GM19043 (cell line): Measurements from ENCODE around the gene CABP4.
"Not testable (repeated sequence)": the region's sequence is repeated elsewhere in the genome, so short reads cannot be mapped to it uniquely, and the experiment has no call there.

Experiments
- ATAC-seq: cut with Tn5 transposase; IDR thresholded peaks from one replicate; pipeline ENCODE4 v1.9.1; 2021; ENCODE audit warnings: low read depth; ENCODE audit not compliant: unreplicated experiment

CABP4 gene

GRCh38 chr11:67450796-67451657 is 4.1 kb upstream of the CABP4 start:
- ATAC-seq, result no peak

DNA sequence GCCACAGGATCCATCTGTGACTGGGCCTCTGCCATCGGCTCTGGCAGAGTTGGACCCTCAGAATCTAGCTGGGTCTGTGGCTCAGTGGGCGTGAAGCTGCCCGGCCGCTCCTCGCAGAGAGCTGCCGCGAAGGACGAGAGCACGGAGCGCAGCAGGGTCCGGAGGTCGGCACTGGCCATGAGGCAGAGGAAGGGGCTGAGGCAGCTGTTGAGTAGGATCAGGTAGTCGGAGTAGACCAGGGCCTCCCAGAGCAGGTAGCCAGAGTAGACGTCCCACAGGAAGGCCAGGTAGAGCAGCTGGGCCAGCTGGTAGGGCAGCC is 3.5 kb upstream of the CABP4 start:
- no peak for ATAC-seq

DNA sequence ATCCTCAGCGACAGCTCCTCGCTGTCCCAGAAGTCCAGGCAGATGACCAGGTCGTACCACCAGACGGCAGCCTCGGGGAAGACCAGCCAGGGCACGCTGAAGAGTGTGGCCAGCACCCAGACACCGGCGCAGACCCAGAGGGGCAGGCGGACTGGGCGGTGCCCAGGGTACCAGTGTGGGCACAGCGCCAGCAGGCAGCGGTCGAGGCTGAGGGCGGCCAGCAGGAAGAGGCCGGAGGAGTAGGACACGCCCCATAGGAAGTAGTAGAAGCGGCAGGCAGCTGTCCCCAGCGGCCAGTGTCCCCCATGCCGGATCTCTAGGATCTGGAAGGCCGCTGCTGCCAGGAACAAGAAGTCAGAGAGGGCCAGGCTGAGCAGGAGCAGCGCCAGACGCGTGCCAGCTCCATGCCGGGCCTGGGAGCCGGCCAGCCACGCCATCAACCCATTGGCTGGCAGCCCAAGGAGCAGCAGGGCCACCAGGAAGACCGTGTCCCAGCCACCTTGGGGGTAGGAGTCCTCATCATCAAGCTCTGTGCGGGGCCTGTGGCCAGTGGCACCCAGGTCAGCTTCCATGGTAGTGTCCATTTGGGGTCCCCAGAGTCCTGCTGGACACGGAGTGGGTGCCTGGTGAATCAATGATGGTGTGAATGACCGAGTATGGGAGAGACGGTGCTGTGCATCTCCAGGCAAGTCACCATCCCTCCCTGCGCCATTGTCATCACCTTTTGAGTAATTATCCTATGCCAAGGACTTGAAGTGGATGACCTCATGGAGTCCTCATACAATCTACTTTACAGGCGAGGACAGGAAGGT is 2.8 kb upstream of the CABP4 start, which contains the start of gene GPR152:
GPR152 (minus strand) TSS at position 589 of the 812 bp plus-strand sequence; CDS start at position 584, 5 bp downstream.
- ATAC-seq, result no peak

GRCh38 chr11:67453816-67454732 is 1.1 kb upstream of the CABP4 start:
- ATAC-seq, result no peak

DNA sequence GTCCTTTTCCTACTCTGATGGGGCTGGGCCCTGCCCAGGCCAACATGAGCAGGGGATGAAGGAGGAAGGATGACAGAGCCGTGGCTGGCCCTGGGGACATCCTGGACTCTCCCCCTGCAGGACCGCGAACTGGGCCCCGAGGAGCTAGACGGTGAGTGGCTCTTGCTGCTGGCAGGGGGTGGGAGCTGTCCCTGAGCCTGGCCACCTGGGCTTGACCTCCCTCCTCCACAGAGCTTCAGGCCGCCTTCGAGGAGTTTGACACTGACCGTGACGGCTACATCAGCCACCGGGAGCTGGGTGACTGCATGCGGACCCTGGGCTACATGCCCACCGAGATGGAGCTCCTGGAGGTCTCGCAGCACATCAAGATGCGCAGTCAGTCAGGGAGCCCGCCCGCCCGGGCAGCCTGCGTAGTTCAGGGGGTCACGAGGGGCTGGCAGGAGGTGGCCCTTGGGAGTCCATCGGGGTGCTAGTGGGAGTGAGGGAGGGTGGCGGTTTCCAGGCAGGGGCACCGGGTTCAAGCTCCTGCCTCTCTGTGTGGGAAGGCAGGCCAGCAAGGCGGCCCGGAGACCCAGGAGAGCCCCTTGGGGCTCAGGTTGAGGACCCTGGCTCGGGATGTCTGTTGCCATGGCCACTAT is 1.0 kb downstream of the CABP4 start:
- ATAC-seq, result no peak

DNA sequence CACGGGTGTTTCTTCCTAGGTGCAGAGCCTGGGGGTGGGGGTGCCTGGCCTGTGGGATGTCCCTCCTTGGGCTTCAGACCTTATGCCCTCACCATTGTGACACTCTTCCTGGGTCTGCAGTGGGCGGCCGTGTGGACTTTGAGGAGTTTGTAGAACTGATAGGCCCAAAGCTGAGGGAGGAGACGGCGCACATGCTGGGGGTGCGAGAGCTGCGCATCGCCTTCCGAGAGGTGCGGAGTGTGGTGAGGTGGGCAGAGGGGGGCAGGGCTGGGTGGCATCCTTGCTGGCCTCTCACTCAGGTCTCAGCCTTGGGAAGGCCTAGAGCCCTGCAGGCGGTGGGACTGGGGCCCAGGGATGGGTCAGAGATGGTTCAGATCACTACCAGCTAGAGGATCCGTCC is 2.3 kb downstream of the CABP4 start:
- ATAC-seq, result no peak

DNA sequence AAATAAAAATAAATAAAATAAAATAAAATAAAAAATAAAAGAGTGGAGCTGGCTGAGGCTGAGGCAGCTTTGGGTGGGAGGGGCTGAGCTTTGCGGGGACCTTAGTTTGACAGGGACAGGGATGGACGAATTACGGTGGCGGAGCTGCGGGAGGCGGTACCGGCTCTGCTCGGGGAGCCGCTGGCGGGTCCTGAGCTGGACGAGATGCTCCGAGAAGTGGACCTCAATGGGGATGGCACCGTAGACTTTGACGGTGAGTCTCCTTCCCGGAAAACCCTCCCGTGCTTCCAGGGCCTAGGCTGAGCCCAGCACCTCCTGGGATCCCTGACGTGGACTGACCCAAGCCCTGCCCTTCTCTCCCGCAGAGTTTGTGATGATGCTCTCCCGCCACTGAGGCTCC is 3.1 kb downstream of the CABP4 start:
- no peak for ATAC-seq

DNA sequence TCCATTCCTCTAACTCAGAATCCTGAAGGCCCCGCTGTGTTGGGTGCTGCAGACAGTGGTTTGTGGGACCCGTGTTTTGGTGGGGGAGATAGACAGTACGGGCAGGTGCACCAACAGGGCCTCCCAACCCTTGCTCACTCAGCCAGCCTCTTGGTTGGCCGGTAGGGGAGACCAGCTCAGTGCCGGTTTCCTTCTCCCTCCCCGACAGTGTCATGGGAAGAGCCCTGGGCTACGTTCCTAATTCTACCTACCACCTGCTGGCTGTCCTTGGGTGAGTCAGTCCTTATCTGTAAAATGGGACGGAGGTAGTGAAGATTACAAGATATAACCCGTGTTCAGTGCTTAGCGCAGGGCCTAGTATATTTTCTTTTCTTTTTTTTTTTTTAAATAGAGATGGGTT is 8.0 kb downstream of the CABP4 start:
- no peak for ATAC-seq

GRCh38 chr11:67463680-67464410 is 8.7 kb downstream of the CABP4 start:
- no peak for ATAC-seq

DNA sequence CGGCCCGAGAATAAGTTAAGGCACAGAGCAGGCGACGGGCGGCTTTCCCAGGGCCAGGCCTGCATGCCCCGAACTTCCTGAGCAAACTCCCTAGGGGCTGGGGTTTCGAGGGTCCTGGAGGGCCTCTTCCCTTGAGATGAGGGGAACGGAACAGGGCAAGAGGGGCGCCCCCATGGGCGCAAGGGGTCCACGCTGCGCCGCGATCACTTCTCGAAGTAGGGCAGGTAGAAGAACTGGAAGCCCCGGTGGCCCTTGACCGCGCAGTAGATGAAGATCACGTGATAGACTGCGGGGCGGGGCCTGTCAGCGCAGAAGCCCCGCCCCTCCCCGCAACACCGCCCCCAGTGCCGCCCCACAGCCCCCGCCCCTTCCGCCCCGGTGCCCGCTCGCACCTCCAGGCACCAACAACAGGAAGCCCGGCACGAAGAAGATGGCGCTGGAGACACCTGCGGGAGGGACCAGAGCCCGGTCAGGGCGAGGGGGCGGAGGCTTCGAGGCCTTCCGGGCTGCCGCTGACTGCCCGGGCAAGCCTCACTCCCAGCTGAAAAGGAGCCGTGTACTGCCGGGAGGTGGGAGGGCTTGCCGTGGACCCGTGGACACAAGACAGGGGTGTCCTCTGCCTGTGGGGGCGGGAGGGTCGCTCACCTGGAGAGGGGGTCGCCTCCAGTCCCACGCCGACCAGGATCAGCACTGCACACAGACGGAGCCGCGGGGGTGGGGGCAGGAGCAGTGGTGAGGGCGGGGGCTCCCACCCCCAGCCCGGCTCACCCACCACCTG is 9.4 kb downstream of the CABP4 start:
- no peak for ATAC-seq

- no peak for ATAC-seq
Observed at GRCh38 chr11:67465189-67465510, 10.0 kb downstream of the CABP4 start.

GRCh38 chr11:67465530-67465929 is 10.4 kb downstream of the CABP4 start:
- ATAC-seq, result not testable (repeated sequence)

- no peak for ATAC-seq
Observed at GRCh38 chr11:67466367-67466766, 11.2 kb downstream of the CABP4 start.

DNA sequence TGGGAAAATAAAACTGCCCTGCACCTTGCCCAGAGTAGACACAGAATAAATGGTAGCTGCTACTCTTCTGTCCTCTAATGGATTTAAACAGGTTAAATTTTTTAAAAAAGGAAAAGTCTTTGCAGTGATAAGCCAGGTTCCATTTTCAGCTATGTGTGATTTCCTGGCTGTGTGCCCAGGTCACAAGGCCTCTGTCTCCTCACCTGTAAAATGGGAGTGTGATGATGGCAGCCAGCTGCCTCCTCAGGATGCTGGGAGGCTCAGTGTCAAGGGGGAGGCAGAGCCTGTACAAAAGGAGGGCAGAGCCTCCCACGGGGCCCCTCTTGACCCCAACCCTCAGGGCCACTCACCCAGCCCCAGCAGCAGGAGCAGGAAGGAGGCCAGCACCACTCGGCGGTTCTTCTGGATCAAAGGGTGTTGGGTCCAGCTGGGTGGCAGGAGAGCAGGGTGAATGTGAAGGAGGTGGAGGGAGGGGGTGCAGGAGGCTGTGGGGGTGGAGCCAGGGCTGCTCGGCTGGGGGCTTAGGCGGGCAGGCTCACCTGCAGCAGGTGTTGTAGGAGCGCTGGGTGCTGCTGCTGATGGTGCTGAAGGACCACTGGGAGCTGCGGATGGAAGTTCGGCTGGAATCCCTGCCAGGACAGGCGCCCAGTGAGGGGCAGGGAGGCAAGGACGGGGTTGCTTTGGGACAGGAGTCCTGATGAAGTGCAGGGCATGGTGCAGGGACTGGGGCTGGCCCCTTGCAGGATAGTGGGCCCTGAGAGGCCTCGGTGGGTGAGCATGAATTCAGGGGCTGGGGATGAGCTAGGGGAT is 12.0 kb downstream of the CABP4 start:
- no peak for ATAC-seq

DNA sequence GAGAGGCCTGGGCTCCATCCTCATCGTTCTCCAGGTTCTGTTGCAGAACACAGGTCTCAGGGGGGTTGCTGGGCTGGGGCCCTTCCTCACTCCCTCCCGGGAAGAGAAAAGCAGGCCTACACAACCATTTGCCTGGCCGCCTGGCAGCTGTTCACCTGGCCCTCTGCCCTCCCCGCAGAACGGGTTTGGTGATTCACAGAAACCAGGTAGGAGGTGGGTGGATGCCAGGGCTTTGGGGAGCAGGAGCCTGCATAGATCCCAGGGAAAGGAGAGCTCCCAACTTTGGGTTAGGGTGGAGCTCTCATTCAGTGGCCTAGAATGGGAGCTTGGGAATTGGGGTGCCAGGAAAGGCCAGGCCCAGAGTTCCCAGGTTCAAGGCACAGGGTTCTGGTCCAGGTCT is 12.9 kb downstream of the CABP4 start:
- no peak for ATAC-seq

GRCh38 chr11:67468456-67468758 is 13.3 kb downstream of the CABP4 start:
- no peak for ATAC-seq

DNA sequence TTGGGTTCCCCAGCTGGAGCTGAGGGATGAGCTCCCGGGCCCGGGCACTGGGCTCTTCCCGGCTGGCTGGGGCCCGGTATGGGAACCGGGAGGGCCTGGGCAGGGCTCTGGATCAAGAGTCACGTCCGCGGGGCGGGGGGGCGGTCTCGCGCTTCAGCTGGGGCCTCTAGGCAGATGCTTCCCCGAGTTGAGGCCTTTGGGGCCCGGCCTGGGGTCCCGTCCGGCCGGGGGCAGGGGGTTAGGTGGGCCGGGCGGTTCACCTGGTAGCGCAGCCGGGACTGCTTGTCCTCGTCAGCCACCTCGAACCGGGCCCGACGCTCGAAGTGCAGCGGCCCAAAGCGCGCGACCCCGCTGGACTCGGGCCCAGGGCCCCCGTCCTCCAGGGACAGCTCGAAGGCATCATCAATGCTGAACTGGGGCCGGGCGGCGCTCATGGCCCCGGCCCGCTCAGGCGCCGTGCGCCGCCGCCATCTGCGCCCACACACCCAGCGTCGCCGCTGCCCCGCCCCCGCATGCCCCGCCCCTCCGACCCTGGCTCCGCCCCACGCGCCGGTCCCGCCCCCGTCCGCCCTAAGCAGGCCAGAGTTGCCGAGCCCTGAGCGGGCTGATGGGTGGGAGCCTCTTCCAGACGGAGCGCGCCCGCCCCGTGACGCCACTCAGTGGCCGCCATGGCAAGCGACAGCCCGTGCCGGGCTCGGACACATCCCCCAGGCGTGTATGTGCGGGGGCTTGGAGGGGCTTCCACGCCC is 13.8 kb downstream of the CABP4 start, which contains the start of gene TMEM134:
TMEM134 (minus strand) TSS at position 493 of the 749 bp plus-strand sequence; CDS start at position 434, 59 bp downstream.
- ATAC-seq, result peak; percentile 68

GRCh38 chr11:67469508-67469811 is 14.3 kb downstream of the CABP4 start:
- ATAC-seq, result no peak
